ENCODE measurements around the gene DSP.

Gene DSP

DNA sequence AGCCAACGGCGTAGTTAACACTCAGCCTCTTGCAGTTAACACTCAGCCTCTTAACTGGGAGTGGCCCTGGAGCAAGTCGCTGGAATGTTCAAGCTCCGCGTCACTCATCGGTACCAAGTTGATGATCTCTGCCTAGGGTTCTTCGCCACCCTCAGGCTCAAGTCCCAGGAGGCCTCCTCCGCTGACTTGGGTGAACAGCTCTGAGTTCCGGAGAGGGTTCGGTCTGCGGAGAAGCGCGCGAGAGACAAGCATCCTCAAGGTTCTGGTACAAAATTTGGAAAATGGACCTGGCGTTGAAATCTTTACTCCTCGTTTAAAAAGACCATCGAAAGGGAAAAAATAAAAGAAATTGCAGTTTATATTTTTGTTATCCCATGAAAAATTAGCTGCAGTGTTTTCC is 876 bp upstream of the DSP start:
- DNase-seq = no peak

DNA sequence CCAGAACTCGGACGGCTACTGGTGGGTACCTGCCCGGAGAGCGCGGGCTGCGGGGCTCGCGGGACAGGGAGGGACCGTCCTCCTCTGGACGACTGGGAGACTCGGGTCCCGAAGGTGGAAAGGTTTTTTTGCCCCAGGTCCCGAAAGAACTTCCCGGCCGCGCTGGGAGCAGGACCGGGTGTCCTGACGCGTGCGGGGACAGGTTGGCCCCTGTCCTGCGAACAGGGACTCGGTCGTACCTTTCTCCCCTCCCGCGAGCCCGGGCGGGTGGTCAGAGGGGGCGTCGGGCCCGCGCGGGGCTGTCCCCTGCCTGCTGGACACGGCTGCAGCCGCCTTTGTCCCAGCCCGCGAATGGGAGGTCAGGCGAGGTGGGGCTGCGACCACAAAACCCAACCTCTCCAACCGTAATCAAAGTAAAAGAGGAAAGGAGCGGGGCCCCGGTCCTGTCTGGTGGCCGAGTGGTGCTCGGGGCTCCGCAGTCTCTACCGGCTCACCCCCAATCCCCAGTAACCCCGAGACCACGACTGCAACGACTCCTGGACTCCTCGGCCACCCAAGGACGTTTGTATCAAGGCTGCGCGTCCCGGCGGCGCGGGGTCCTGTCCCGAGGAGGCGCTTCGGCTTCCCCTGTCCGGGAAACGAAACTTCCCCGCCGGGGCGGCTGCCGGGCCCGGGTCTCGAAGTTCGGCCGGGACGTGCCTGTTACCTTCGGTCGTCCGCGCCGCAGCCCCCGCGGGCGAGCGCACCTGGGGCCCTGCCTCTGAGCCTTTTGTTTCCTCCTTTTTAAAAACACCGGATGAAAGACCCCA is 798 bp downstream of the DSP start:
- DNase-seq = no peak

DNA sequence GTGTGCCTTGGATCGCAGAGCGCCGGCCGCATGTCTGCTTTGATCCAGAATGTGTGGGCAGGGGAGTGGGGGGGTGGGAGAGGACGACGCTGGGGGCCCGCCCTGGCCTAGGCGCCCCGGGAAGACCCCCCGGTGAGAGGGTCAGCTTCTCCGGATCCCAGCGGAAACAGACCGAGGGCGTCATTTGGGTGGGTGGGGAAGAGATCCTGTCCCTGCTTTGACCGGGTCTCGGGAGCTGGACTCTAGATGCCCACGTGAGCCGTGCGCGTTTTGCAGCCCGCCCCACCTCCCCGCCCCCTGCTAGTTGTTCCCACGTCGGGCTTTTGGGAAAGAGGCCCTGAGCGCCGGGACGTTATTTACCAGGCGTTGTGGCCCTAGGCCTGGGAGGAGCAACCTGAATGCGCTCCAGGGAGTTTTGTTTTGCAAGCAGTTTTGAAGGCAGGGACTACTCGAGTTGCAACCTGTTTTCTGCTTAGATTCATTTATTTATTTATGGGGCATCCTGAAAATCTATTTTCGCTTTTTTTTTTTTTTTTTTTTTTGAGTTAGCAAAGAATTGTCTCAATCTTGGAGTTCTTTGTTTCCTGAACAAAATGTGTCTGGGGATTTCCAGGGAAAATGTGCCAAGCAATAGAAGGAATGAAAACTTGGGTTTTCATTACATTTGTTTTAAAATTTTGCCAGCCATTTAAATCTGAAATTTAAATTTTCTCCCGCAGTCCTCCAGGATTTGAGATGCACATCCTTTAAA is 1.6 kb downstream of the DSP start:
- DNase-seq = no peak

DNA sequence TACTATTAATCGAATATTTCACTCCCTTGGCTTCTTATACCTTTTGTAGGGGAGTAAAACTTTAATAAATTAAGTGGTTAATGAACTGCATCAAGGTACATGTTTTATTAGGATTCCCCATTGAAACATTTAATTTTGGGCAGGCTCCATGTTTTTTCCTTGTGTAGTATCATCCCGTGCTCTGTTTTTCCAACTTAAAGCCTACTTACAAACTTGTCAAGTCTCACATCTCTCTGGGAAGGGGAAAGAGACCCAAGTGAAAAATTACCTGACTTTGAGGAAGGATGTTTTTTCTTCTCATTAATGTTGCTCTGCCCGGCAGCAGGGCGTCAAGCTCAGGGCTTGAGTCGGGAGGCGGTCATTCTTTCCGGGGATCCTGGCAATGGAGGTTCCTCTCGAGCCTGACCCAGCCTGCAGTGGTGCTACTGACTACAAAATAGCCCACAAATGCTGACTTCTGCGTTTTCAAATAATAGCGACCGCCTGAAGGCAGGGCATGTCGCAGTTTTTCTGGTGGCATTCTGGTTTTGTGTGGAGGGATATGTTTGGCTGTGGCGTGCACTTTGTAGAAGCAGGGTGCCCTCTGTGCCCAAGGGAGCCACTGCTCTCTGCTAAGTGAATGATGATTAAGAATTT is 2.4 kb downstream of the DSP start:
- DNase-seq = no peak

DNA sequence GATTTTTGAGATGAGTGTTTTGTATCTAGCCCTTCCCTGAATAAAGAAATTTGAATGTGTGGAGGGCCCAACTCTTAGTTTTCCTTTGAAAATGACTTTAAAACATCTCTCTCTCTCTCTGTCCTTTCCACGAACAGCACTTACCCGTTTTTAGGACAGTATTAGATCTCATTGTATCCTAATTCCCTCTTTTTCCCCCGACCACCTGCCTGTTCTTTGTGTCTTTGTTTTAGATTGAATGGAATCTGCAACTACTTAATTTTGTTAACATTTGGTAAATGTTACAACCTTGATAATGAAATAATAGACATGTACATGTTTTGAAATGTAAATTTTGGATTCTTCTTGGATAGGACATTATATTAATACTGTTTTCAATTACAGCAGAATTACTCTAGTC is 3.1 kb downstream of the DSP start:
- no peak for DNase-seq

DNA sequence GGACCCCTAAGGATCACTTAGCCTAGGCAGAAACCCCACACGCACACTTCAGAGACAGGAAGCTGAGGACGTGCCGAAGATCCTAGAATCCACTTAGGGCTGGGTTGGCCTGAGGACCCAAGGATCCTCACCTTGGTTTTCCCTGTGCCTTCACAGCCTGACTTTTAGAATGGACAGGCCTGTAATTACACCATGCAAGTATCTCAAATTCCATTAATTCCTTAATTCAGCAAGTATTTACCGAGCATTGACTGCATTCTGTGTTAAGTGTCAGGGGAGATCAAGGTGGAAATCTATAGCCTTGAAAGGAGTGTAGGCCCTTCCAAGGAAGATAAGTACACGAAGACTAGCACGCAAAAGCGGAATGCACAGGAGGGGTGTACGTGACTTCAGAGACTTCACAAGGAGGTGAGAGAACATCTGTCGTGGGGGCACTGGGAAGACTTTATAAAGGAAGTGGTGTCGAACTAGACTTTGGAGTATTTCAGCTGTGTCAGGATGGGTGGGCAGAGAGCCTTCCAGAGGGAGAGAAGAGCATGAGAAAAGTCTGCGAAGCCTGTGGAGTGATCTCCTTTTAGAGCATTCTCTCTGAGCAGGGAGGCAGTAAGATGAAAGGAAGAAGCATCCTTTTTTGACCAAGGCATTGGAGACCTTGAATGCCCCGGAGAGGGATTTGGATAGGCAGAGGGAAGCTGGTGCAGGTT is 4.0 kb downstream of the DSP start:
- DNase-seq = no peak

DNA sequence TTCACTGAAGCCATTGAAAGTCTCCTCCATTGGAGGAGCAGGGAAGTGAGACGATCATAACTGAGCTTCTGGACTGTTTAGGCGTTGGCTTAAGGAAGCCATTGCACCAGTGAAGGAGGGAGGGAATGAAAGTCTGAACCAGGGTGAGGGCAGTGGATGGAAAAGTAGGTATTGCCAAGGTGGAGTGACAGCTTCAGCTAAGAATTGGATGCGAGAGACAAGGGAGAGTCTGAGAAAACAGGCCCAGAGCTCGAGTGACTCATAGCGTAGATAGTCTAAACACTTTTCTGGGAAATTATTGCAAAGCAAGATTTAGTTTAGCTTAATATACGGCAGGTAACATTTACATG is 4.5 kb downstream of the DSP start:
- DNase-seq = no peak

DNA sequence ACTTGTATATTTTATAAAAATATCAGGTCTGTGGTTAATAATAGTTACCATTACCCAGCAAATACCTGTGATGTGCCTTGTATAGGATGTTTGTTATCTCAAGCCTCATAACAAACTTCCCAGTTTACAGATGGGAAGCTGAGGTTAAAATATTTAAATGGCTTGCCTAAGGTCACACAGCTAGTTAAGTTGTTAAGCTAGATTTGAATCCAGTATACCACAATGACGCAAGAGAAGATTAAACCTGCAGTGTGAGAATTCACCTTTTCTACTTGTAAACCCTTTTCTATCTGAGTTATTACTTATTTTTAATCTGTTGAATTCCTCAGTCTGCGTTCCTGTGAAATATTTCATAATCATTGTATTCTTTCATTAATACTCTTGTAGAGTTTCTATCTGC is 4.9 kb downstream of the DSP start:
- no peak for DNase-seq

DNA sequence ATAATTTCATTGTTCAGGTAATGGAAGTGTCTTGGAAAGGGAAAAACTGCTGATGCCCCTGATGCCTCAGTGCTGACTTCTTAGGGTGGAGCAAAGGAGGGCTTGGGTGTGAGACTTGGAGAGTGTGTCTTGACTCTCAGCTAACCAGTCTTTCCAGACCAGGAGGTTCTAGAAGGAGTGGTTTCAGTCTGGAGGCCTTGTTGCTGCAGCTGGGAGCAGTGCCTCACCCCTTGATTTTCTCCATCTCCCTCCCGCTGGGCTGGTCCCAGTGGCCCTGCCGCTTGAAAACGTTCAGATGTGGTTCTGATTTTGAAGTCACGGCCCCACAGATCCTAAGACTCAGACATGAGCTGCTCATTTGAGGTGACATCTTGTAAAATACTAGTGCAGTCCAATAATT is 5.4 kb downstream of the DSP start:
- DNase-seq = no peak

DNA sequence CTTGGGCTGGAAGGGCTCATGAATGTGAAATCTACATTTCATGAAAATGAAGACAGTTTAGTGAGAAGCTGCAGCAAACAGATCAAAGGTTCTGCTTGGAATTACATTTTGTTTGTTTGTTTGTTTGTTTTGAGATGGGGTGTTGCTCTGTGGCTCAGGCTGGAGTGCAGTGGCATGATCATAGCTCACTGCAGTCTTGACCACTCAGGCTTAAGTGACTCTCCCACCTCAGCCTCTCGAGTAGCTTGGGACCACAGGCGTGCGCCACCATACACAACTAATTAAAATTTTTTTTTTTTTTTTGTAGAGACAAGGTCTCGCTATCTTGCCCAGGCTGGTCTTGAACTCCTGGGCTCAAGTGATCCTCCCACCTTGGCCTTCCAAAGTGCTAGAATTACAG is 5.8 kb downstream of the DSP start:
- no peak for DNase-seq

DNA sequence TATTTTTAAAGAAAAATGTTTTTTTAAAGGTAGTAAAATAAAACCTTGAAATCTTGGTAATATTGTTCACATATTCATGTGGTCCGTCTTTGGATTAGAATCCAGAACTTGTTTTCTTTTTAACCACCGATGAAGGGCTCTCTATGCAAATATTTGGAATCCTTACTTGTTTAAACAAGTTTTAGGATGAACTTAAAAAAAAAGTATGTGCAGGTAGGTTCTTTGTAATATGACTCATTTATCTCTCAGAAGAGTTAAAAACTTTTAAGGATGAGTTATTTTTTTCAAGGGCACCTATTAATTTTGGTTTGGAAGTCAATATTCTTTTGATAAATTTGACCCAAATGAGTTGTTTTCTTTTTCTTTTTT is 8.9 kb downstream of the DSP start:
- DNase-seq = no peak

DNA sequence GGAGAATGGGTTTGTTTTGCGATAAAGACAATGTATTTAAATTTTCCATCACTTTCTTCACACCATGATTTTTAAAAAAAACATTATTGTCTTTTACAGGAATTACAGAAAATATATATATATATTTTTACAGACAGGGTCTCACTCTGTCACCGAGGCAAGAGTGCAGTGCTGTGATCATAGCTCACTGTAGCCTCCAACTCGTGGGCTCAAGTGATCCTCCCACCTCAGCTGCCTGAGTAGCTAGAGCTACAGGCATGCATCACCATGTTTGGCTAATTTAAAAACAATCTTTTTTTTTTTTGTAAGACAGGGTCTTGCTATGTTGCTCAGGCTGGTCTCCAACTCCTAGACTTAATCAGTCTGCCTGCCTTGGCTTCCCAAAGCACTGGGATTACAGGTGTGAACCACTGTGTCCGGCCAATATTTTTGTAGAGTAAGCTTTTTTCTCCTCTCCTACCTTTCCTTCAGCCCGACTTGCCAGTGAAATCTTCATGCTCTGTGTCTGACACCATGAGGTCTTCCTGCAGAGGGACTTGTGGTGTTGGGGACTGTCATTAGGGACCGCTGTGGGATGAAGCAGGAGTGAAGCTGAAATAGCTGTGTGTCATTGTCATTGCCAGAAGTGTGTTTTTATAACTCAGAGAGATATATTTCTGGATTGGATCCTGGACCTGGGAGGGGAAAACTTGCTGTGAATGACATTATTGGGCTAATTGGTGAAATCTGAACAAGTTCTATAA is 13.2 kb downstream of the DSP start:
- no peak for DNase-seq

DNA sequence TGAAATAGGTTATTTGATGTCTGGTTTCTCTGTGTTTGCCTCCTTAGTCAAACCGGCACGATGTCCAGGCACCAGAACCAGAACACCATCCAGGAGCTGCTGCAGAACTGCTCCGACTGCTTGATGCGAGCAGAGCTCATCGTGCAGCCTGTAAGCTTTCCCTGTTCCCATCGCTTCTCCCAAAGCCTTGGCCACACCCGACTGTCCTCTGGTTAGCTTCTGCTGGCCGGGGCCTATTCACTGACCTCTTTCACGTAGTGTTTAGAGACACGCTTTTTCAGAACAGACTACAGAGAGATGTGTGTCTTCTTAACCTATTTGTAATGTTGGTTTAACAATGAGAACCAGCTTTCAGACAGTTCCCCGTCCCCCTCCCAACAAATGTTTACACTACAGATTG is 14.2 kb downstream of the DSP start:
- DNase-seq = no peak

DNA sequence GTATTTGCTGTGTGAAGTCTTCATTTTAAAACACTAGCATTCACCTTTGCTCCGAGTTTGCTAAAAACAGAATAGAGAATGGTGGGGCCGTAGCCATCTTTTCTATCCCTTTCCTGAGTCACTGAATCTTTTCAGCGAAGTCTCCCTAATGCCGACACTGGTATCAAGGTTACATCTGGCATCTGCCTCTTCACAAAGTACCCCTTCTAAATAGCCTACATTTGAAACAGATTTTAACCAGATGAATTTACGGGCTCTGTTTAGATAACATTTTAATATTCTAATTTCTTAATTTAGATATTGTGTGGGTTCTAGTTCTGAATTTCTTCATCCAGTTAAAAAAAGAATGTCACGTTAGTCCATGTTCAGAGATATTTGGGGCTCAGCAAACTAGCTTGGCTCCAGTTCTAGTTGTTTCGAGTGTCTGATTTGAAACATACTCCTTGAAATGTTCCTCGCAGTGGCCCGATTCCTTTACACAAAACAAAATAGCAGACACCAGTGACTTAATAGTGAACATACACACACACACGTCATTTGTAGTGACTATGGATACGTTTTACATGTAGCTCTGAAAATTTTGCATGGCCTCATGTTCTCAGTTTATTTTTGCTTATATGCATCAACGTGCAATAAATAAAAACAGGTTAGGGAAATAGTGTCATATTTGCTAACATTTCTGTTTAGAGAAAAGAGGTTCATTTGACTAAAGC is 15.1 kb downstream of the DSP start:
- no peak for DNase-seq

DNA sequence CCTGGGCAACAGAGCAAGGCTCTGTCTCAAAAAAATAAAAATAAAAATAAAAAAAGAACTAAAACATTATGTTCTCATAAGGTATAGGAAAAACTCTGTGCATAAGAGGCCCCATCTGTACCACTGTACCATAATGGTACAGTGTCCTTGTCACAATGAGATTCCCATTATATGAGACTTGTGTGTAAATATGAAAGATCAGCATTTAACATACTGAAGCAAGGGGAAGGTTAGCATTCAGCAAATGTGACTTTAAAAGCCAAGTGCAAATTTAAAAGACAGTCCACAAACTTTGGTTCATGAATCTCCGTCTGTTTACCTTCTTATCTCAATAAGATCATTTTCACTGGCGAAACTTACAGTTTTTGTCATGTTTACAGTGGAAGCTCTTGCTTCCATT is 16.2 kb downstream of the DSP start:
- DNase-seq = no peak

DNA sequence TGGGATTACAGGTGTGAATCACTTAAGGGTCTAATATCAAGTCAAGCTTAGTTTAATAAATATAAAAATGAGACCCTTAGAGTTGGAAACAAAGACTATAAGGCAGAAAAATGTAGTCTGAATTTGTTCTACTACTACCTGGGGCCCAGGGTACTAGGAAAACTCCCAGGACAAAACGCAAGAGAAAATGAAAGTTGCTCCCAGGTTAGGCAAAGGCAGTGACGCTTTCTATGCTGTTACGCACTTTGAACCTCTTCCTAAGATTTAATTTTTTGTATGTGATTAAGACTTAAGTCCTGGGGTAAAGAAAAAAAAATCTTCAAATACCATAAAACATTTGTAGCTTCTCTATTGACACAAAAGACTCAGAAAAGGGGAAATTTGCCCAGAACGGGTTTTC is 17.3 kb downstream of the DSP start:
- no peak for DNase-seq

DNA sequence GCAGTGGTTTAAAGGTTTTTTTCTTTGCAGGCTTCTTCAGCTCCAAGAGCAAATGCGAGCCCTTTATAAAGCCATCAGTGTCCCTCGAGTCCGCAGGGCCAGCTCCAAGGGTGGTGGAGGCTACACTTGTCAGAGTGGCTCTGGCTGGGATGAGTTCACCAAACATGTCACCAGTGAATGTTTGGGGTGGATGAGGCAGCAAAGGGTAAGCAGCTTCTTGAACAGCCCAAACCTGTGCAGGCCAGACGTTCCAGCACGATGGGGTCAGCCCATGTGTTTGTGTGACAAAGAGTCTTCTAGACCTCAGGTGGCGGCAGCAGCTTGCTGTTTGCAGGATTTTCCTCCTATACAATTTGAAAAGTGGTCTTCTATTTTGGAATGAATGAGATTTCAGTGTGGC is 17.7 kb downstream of the DSP start:
- no peak for DNase-seq

DNA sequence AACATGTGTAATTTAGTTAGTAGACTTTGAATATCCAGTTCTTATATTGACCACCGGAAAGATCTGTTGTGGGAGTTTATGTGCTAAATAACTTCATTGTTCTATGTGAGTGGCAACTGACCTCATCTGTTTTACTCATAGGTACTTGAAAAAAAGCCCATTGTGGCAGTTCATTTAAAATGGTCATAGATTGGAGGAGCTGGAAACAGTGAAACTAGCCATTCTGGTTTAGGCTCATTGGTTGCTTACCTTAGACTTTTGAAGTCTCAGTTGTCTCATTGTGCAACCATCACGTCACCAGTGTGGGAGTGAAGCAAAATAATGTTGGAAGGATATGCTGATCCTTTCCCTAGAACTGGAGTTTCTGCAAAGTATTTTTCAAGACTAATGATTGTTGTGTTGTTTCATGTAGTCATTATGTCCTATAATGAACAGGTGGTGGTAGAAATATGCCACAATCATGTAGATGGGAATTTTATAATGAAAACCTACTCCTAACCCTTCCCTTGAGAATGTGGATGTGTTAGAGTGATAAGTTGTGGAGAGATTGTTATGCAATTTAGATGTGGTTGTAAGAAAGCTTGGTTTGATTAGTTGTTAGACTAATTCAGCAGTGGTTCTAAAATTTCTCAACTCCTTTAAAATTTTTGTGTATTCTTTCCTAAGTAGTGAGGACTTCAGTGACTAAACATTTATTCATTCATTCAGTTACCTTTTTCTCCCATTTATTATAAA is 18.3 kb downstream of the DSP start:
- no peak for DNase-seq

DNA sequence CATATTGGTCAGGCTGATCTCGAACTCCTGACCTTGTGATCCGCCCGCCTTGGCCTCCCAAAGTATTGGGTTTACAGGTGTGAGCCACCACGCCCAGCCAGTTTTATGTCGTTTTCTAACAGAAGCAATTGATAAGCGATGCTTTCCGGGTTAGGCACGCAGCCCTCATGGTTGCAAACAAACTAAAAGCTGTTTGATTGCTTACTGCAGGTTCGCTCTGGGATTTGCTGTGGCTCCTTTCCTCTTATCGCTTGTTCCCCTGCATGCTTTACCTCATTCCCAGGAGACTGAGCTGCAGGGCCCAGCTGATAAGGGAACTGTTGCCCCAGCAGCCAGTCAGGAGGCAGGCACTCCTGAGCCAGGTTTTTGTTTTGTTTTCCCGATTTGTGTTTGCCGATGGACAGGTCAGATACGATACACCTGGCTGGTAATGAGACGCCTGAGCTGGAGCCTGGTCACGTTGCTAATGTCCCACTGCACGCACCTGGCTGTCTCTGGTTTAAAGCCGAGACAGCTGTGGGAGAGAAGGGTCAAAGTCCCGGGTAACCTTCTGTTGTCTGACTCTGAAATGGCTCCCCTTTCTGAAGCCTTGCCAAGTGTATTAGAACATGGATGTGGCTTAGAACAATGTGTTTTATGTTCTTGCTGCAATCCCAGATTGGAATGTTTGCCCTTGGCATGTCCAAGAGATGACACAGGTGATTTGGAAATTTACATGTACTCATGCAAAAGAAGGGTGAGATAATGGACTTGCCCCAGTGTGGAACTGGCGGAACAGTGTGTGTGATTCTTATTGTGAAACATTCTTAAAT is 19.9 kb downstream of the DSP start:
- DNase-seq = no peak

DNA sequence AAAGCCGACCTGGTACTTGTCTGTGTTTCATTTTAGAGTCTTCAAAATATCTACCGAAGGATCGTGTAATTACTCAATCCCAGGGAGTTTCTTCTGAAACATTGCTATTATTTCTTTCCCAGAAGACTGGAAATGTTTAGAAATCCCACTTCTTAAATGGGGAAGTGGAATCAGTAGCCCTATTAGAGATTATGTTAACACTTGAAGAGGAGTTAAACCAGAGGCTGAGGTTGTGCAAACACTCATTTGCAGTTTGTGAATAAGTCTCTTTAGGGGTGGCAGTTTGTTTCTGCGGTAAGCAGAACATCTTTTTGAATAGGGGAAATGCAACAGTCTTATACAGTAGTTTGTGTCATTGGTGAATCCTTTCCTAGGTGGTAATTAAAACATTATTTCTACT is 21.3 kb downstream of the DSP start:
- no peak for DNase-seq

DNA sequence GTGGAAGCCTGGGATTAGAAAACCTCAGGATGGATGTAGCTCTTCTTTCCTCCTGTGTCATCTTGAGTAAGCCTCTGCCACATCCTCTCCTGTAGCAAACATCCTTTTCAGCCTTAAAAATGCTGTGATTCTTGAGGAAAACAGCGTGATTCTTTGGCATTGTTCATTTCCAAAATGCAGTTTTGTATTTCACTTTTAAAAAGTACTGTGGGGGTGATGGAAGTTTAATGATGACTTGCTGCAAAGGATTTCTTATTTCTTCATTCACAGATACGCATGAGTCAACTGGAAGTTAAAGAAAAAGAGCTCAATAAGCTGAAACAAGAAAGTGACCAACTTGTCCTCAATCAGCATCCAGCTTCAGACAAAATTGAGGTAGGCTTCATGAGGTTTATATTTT is 24.6 kb downstream of the DSP start:
- no peak for DNase-seq

Measured in GDM1 (cell line).